ENCODE results near the gene CALR.
A peak's percentile ranks its signal among the peaks of the same experiment; 100 is the strongest.
"Not testable (repeated sequence)": the region's sequence is repeated elsewhere in the genome, so short reads cannot be mapped to it uniquely, and the experiment has no call there.

CALR gene

GRCh38 chr19:12969292-12969988 is 31.0 kb downstream of the CALR start, which contains the start of gene DAND5:
Gene DAND5, plus strand, starts transcription at chr19:12969576. Its CDS starts 85 bp downstream, at chr19:12969661.
- H3K27ac ChIP-seq (ENCODE audit: low read depth, low read length): no peak within 1 kb of the TSS
- no peak within 1 kb of the TSS for H3K4me3 ChIP-seq (ENCODE audit: low read depth, low read length)
- no peak within 1 kb of the TSS for H2AFZ ChIP-seq (ENCODE audit: low read length, unreplicated experiment)
- no peaks in the 10 kb centered on the region for H3K36me3 ChIP-seq (ENCODE audit: insufficient read depth, low read length)
- no peaks in the 10 kb centered on the region for H3K4me1 ChIP-seq (ENCODE audit: control insufficient read depth, insufficient read depth, low read length, unreplicated experiment)
- H3K79me2 ChIP-seq (ENCODE audit: control insufficient read depth, insufficient read depth, low read length, unreplicated experiment): no peaks in the 10 kb centered on the region
- no peaks in the 10 kb centered on the region for H3K27me3 ChIP-seq (ENCODE audit: insufficient read depth, low read length)

- no peaks in the 10 kb centered on the region for H3K4me1 ChIP-seq (ENCODE audit: control insufficient read depth, insufficient read depth, low read length, unreplicated experiment)
- H3K4me3 ChIP-seq (ENCODE audit: low read depth, low read length): no peak overlapping the region
- H3K36me3 ChIP-seq (ENCODE audit: insufficient read depth, low read length): no peaks in the 10 kb centered on the region
- H3K79me2 ChIP-seq (ENCODE audit: control insufficient read depth, insufficient read depth, low read length, unreplicated experiment): no peaks in the 10 kb centered on the region
- H3K27me3 ChIP-seq (ENCODE audit: insufficient read depth, low read length): no peaks in the 10 kb centered on the region
- no peak overlapping the region for H3K27ac ChIP-seq (ENCODE audit: low read depth, low read length)
- no peak overlapping the region for H2AFZ ChIP-seq (ENCODE audit: low read length, unreplicated experiment)
Measured at GRCh38 chr19:12970070-12970820, 31.8 kb downstream of the CALR start.

GRCh38 chr19:12973236-12973635 is 34.8 kb downstream of the CALR start:
- Histone ChIP-seq H3K4me1 (ENCODE audit: control insufficient read depth, insufficient read depth, low read length, unreplicated experiment) (no peaks in the 10 kb centered on the region), H3K36me3 (ENCODE audit: insufficient read depth, low read length) (no peaks in the 10 kb centered on the region), H3K27me3 (ENCODE audit: insufficient read depth, low read length) (no peaks in the 10 kb centered on the region), H2AFZ (ENCODE audit: low read length, unreplicated experiment) (no peak overlapping the region), H3K4me3 (ENCODE audit: low read depth, low read length) (no peak overlapping the region), H3K79me2 (ENCODE audit: control insufficient read depth, insufficient read depth, low read length, unreplicated experiment) (no peaks in the 10 kb centered on the region), H3K27ac (ENCODE audit: low read depth, low read length) (no peak overlapping the region)

GRCh38 chr19:12974301-12975220 is 36.2 kb downstream of the CALR start:
- Histone ChIP-seq H3K36me3 (ENCODE audit: insufficient read depth, low read length) (no peaks in the 10 kb centered on the region), H3K4me3 (ENCODE audit: low read depth, low read length) (no peak overlapping the region), H3K27ac (ENCODE audit: low read depth, low read length) (no peak overlapping the region), H2AFZ (ENCODE audit: low read length, unreplicated experiment) (no peak overlapping the region), H3K4me1 (ENCODE audit: control insufficient read depth, insufficient read depth, low read length, unreplicated experiment) (no peaks in the 10 kb centered on the region), H3K79me2 (ENCODE audit: control insufficient read depth, insufficient read depth, low read length, unreplicated experiment) (no peaks in the 10 kb centered on the region), H3K27me3 (ENCODE audit: insufficient read depth, low read length) (no peaks in the 10 kb centered on the region)

GRCh38 chr19:12975221-12975741 is 36.9 kb downstream of the CALR start:
- Histone ChIP-seq H3K27ac (ENCODE audit: low read depth, low read length) (no peak overlapping the region), H3K79me2 (ENCODE audit: control insufficient read depth, insufficient read depth, low read length, unreplicated experiment) (no peaks in the 10 kb centered on the region), H2AFZ (ENCODE audit: low read length, unreplicated experiment) (no peak overlapping the region)

GRCh38 chr19:12976109-12976508 is 37.7 kb downstream of the CALR start:
- H3K4me3 ChIP-seq (ENCODE audit: low read depth, low read length); H3K27me3 ChIP-seq (ENCODE audit: insufficient read depth, low read length); H3K4me1 ChIP-seq (ENCODE audit: control insufficient read depth, insufficient read depth, low read length, unreplicated experiment); H3K79me2 ChIP-seq (ENCODE audit: control insufficient read depth, insufficient read depth, low read length, unreplicated experiment); H3K27ac ChIP-seq (ENCODE audit: low read depth, low read length); H3K36me3 ChIP-seq (ENCODE audit: insufficient read depth, low read length); H2AFZ ChIP-seq (ENCODE audit: low read length, unreplicated experiment): not testable (repeated sequence)

More at GRCh38 chr19:12975221-12975741, 36.9 kb downstream of the CALR start:
- Histone ChIP-seq H3K4me1 (ENCODE audit: control insufficient read depth, insufficient read depth, low read length, unreplicated experiment) (no peaks in the 10 kb centered on the region), H3K27me3 (ENCODE audit: insufficient read depth, low read length) (no peaks in the 10 kb centered on the region), H3K4me3 (ENCODE audit: low read depth, low read length) (no peak overlapping the region), H3K36me3 (ENCODE audit: insufficient read depth, low read length) (no peaks in the 10 kb centered on the region)

- H3K4me1 ChIP-seq (ENCODE audit: control insufficient read depth, insufficient read depth, low read length, unreplicated experiment): no peaks in the 10 kb centered on the region
- no peaks in the 10 kb centered on the region for H3K79me2 ChIP-seq (ENCODE audit: control insufficient read depth, insufficient read depth, low read length, unreplicated experiment)
- H3K27me3 ChIP-seq (ENCODE audit: insufficient read depth, low read length): no peaks in the 10 kb centered on the region
- no peaks in the 10 kb centered on the region for H3K36me3 ChIP-seq (ENCODE audit: insufficient read depth, low read length)
- H3K27ac ChIP-seq (ENCODE audit: low read depth, low read length): no peak overlapping the region
- H3K4me3 ChIP-seq (ENCODE audit: low read depth, low read length): no peak overlapping the region
- no peak overlapping the region for H2AFZ ChIP-seq (ENCODE audit: low read length, unreplicated experiment)
Measured at GRCh38 chr19:12979974-12980373, 41.6 kb downstream of the CALR start.

GRCh38 chr19:12982648-12983047 is 44.2 kb downstream of the CALR start:
- Histone ChIP-seq H3K4me3 (ENCODE audit: low read depth, low read length) (no peak overlapping the region), H3K27me3 (ENCODE audit: insufficient read depth, low read length) (no peaks in the 10 kb centered on the region), H3K79me2 (ENCODE audit: control insufficient read depth, insufficient read depth, low read length, unreplicated experiment) (no peaks in the 10 kb centered on the region), H3K4me1 (ENCODE audit: control insufficient read depth, insufficient read depth, low read length, unreplicated experiment) (no peaks in the 10 kb centered on the region), H3K27ac (ENCODE audit: low read depth, low read length) (no peak overlapping the region), H2AFZ (ENCODE audit: low read length, unreplicated experiment) (no peak overlapping the region), H3K36me3 (ENCODE audit: insufficient read depth, low read length) (no peaks in the 10 kb centered on the region)

- Histone ChIP-seq H3K27me3 (ENCODE audit: insufficient read depth, low read length) (no peaks in the 10 kb centered on the region), H3K4me3 (ENCODE audit: low read depth, low read length) (peak overlapping the region; percentile 67), H3K36me3 (ENCODE audit: insufficient read depth, low read length) (no peaks in the 10 kb centered on the region), H3K4me1 (ENCODE audit: control insufficient read depth, insufficient read depth, low read length, unreplicated experiment) (no peaks in the 10 kb centered on the region), H3K79me2 (ENCODE audit: control insufficient read depth, insufficient read depth, low read length, unreplicated experiment) (no peaks in the 10 kb centered on the region), H3K27ac (ENCODE audit: low read depth, low read length) (no peak overlapping the region), H2AFZ (ENCODE audit: low read length, unreplicated experiment) (peak overlapping the region; percentile 62)
Measured at GRCh38 chr19:12983091-12983490, 44.7 kb downstream of the CALR start.

GRCh38 chr19:12983542-12984142 is 45.2 kb downstream of the CALR start:
- Histone ChIP-seq H3K36me3 (ENCODE audit: insufficient read depth, low read length) (no peaks in the 10 kb centered on the region), H2AFZ (ENCODE audit: low read length, unreplicated experiment) (peak overlapping the region; percentile 62), H3K27me3 (ENCODE audit: insufficient read depth, low read length) (no peaks in the 10 kb centered on the region), H3K4me1 (ENCODE audit: control insufficient read depth, insufficient read depth, low read length, unreplicated experiment) (no peaks in the 10 kb centered on the region), H3K79me2 (ENCODE audit: control insufficient read depth, insufficient read depth, low read length, unreplicated experiment) (no peaks in the 10 kb centered on the region), H3K4me3 (ENCODE audit: low read depth, low read length) (peak overlapping the region; percentile 67), H3K27ac (ENCODE audit: low read depth, low read length) (no peak overlapping the region)

Measured in ACC112 (cell line).